Measurements from ENCODE around the gene OR10H5.

DNA sequence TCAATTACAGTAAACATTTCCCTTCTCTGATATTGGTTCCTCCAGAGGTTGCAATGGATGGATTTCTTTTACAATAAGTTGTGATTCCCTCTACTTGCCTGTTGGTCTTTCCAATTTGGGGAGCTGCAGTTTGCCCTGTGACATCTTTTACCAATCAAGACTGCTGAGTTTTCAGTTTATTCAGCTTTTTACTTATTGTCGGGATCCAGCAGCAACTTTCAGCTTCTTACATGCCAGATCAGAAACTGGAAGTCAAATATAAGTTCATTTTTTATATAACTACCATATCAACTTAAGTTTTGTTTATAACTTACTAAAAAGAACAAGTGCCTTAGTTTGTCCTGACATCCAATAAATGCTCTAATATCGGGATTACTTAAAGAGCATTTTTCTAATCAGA lies 39.2 kb upstream of the OR10H5 start:
- no peak for TF ChIP-seq CTCF (IDR thresholded peaks at IDR 0.05)
- TF ChIP-seq POLR2A (IDR thresholded peaks at IDR 0.05) = no peak

All from uterus (tissue), 2 donors.